HG02623 (cell line): Measurements from ENCODE around the gene KCTD5.
"Not testable (repeated sequence)": the region's sequence is repeated elsewhere in the genome, so short reads cannot be mapped to it uniquely, and the experiment has no call there.

ENCODE experiments used
- ATAC-seq: cut with Tn5 transposase; IDR thresholded peaks from one replicate; pipeline ENCODE4 v1.9.1; 2021; ENCODE audit warnings: moderate library complexity; ENCODE audit not compliant: unreplicated experiment

The KCTD5 gene

DNA sequence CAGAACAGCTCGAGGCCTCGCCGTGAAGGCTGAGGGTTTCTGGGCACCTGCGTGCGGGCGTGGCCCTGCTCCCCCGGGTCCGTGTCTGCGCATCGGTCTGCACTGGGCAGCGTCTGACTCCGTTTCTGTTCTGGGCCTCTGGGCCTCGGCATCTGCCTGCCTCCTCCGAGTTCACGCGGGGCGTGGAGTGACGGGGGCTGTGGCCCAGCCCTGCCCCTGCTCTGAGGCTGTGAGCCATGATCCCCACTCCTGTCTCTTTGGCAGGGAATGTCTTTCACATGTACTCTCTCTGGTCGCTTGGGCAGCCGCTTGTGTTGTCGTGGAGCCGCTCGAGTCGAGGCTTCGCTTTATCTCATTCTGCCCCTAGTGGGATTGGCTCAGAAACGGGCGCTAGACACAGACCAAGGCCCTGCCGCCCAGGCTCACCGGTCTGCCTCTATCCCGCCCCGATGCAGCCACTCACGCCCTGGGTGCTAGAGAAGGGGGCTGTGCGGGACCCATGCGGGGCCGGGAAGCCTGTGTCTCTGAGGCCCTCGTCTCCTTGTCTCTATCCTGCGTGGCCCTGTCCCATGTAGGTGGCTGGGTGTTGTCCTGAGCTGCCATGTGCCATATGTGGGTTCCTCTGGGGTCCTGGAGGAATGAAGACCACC lies 14.4 kb downstream of the KCTD5 start:
- ATAC-seq = not testable (repeated sequence)

GRCh38 chr16:2697401-2697948 lies 15.2 kb downstream of the KCTD5 start:
- no peak for ATAC-seq

GRCh38 chr16:2698103-2698870 lies 16.0 kb downstream of the KCTD5 start:
- ATAC-seq = no peak

DNA sequence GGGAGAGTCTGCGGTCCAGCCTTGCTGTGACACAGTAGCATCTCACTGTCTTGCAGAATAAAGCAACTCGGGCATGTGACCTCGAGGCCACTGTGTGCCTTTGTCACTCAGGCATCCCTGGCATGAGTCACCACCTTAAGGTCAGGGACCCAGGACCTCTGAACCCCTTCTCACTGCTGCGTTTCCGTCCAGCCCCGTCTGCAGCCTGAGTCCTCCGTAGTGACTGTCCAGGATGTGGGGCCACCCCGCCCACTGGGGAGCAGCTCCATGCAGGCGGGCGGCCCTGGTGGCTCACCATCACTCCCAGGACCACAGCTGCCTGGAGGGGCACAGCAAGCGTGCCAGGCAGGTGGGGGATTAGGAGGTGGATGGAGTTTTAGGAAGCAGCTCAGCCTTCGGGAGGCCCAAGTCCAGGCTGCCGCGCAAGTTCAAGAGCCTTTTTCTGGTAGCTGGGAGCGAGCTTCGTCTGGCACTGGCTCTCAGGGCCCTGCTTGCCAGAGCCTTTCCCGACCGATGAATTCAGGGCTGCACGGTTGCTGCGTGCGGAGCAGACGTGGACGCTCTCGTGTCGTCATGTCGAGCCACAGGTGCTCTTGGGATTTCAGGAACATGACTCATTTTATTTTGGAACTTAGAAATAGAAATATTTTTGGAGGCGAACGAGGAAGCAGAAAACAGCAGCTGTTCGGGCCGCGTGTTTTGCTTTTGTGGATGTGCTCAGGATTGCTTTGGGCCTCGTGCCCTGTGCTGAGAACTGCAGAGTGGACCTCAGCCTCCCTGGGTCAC lies 16.8 kb downstream of the KCTD5 start:
- no peak for ATAC-seq

DNA sequence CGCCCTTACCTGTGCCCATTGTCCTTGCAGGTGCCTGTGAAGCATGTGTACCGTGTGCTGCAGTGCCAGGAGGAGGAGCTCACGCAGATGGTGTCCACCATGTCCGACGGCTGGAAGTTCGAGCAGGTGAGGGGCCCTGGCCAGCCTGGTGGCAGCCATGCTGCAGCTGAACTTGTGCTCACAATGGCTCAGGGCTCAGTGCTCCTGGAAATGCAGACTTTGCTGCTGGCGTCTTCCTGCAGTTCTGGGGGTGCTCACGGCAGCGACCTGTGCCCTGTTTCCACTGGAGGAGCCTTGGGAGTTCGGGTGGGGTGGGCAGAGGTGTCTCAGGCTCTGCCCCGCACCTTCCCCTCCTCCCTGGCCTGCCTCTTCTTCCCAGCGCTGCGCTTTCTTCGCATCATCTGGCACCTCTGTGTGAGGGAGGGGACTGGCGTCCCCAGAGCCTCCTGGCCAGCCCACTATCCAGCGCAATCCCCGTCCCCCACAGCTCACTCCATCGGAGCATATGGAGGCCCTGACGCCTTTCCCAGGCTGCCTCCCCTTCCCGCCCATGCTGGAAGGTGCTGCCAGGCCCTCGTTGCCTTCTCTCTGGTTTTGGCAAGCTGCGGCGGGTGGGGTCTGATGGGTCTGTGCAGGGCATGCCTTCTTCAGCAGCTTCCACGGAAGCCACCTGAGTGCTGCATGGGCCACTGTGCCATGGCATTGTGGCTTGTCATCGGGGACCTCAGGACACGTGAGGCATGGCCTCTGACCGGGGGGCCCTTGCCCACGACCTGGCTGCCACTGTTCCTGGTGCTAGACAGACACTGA lies 17.7 kb downstream of the KCTD5 start:
- no peak for ATAC-seq

DNA sequence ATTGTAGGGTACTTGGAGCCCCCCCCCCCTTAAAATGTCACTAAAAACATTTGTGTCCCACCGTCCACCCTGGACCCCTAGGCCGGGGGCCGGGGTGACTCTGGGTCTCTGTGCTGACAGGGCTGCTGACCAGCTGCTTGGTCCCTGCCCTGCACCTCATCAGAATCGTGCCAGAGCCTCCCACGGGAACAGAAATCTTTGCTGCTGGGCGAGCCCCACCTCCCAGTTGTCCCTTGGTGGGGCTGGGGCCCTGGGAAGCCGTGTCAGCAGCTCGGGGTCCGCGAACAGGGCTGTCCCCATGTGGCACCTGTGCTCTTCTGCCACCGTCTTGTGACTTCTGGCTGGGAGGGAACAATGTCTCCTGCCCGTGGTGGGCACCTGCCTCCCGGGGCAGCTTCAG lies 18.5 kb downstream of the KCTD5 start:
- no peak for ATAC-seq

DNA sequence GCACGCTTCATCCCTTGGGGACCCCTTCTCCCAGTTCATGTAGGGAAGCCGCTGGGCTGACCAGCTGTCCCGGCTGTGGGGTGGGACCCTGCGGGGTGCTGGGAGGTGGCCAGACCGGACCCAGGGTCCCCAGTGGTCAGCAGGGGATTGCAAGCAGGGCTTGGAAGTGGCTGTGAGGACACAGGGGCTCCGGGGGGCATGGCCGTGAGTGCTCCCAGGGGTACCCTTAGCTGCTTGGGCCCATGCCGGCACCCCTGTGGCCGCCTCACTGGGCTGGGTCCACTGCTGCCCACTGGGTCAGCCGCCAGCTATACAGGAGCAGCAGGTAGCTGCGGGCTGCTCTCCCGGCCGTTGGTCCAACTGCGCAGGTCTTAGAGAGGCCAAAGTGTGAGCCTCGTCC lies 18.9 kb downstream of the KCTD5 start:
- no peak for ATAC-seq

- ATAC-seq = no peak
These were observed 19.6 kb downstream of the KCTD5 start for GRCh38 chr16:2701713-2702437.

GRCh38 chr16:2702438-2702825 lies 20.1 kb downstream of the KCTD5 start:
- ATAC-seq = no peak

DNA sequence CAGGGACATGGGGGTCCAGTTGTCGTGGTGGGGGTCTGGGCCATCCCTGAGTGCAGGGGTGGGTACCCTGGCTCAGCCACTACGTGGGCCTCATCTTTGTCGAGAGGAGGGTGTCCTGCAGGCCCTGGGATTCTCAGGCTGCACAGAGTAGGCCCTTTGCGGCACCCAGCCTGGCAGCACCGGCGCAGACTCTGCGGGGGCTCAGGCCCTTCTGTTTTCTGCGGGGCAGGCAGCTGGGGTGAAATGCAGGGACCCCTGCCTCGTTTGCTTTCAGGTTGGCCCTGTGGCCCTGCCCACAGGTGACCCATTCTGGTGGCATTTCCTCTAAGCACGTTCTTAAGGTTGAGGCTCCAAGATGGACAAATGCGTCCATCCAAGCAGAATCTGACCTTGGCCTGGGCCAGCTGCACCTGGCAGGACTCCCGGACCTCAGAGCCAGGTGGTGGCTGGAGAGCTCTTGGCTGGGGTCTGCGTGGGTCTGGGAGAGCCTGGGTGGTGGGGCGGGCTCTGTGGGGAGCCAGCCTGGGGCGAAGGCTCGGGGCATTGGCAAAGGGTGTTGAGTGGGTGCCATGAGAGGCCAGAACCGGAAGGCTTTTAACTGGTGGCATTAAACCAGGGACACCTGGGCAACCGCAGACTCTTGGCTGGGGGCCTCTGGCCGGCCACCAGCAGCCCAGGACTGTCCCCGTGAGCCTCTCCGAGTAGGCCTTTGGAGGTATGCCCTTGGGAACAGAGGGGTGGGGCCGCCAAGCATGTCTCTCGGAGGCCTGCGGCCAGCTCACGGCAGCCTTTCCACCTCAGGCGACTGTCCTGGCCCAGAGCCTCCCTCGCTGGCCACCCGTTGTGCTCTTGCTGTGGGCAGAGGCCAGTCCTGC lies 20.8 kb downstream of the KCTD5 start:
- ATAC-seq = no peak

GRCh38 chr16:2704166-2704982 lies 22.1 kb downstream of the KCTD5 start:
- no peak for ATAC-seq

GRCh38 chr16:2704983-2705275 lies 22.6 kb downstream of the KCTD5 start:
- ATAC-seq = no peak

GRCh38 chr16:2705351-2705750 lies 23.0 kb downstream of the KCTD5 start:
- ATAC-seq = no peak

DNA sequence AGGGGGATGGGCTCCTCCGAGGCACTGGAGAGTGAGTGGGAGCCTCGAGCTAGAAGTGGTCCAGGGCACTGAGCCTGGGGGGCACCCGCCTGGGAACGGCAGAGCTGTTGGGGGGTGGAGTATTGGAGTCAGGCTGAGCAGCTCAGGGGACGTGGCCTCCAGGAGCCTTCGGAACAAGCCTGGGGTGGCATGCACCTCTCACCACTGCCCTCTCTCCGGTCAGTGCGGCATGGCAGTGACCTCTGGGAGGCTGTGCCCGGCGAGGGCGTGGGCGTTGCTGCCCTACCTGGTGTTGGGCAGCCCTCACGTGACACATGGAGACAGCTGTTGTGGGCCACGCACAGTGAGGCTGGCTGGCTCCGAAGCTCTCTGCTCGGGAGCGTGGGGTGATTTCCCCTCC lies 23.8 kb downstream of the KCTD5 start:
- no peak for ATAC-seq

DNA sequence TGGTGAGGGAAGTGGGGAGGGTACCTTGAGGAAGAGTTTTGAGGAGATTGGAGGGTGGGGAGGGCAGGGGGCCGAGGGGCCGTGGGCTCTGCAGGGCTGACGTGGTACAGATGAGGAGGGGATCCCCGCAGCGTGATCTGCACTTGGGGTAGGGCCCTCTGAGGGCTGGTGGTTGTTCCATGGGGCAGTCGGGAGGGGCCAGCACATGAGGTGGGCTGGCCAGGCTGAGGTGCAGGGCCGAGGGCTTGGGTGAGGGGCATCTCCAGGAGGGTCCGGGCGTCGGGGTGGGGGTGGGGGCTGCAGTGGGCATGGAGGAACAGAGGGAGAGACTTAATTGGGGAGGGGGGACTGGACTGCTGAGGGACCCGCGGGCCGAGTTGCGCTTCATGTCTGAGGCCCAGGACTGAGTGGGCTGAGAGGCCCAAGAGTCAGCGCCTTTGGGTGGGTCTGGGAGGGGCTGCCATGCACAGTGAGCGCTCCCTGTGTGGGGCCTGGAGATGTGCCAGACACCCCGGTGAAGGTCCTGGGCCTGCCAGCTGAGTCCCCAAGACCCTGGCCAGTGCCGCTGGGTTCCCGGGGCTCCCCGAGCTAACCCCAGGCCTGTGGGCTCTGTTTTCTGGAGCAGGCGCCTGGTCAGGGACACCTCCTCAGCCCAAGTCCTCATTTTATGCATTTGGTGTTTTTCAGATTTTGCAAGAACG lies 24.4 kb downstream of the KCTD5 start:
- ATAC-seq = no peak

DNA sequence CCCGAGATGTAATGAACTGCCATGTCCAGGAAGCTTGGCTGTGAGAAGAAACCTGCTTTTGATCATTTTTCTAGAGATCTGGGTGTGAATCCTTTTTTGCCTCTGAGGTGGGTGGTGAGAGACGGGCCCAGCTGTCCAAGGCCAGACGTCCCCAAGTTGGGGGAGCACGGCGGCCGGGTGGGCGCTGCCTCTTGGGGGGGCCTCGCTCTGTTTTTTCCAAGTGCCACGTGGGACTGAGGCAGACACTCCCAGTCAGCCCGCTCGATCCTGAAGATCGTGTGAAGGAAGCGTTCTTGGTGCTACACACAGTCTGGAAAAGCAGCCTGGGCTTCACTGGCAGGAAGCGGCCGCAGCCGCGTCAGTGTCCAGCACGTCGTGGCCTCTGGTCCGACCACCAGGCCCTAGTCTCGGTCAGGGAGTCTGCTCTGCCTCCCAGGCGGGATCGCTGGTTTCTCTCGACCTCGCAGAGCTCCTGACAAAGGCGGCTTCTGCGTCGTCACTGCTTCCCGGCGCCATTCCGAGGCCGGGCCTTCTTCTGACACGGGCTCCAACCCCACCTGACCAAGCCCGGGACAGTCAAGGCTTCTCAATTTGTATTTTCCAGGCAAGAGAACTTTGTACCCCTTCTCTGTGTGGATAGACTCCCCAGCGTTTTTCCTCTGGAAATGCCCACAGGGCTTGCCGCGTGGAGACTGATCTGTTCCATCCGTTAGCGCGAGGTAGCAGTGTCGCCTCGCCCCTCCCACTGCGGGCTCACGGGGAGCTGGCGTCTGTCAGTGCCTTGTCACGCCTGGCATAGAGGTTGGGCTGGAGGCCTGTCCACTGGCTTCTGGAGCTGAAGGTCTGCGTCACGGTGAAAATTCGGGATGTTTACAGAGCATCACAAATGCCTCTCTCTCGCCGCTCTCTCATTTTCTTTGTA lies 25.3 kb downstream of the KCTD5 start:
- no peak for ATAC-seq

- ATAC-seq = no peak
These were observed 25.9 kb downstream of the KCTD5 start for GRCh38 chr16:2708290-2708639.
